Stimulated activated naive CD8-positive, alpha-beta T cell treated with anti-CD3 and anti-CD28 coated beads, Interleukin-15, amount 100 ng/mL, for 72 hours (primary cell): ENCODE results near the gene TDRKH.

Experiments
- ATAC-seq: fragments of 150-1000 bp; cut with Tn5 transposase; 2 replicates; pipeline ENCODE4 v1.10.0; 2021; ENCODE audit warnings: mild to moderate bottlenecking, moderate library complexity
- DNase-seq, 2 donors: peaks; one replicate each; pipeline ENCODE4 v3.0.0; 2021 to 2022
- H3K27ac Mint-ChIP-seq, 2 donors: one replicate each; pipeline ENCODE4 v1.8.0; 2022; ENCODE audit warnings: mild to moderate bottlenecking in 2 of 2, mixed read lengths in 2 of 2, moderate library complexity in 2 of 2
- H3K27me3 Mint-ChIP-seq: one replicate; pipeline ENCODE4 v1.8.0; 2022; ENCODE audit warnings: mixed read lengths
- H3K4me1 Mint-ChIP-seq: one replicate; pipeline ENCODE4 v1.8.0; 2022; ENCODE audit warnings: mild to moderate bottlenecking, mixed read lengths
- H3K4me3 Mint-ChIP-seq, 2 donors: one replicate each; pipeline ENCODE4 v1.8.0; 2022; ENCODE audit warnings: mild to moderate bottlenecking in 2 of 2, mixed read lengths in 2 of 2, moderate library complexity in 1 of 2
- H3K9me3 Mint-ChIP-seq, 2 donors: one replicate each; pipeline ENCODE4 v1.8.0; 2022; ENCODE audit warnings: mixed read lengths in 2 of 2

The TDRKH gene

DNA sequence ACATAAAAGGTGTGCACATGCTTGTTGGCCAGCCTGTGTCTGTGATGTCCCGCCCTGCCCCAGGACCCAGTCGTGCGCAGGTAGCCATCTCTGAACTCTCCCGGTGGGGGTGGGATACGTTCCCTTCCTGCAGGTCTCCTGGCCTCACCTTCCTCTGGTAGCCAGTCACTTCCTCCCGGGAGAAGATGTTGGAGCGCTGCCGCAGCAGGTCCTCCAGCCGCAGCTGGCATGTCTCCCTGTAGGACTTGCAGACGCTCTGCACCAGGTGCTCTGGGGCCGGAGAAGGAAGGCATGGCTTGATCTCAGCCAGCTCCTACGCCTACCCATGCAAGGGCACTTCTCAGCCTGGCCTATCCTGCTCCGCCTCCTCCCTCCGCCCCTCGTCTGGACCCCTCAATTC is 24.1 kb upstream of the TDRKH start:
- no peak for DNase-seq
- H3K4me3 Mint-ChIP-seq, result no peak overlapping the region
- no peak overlapping the region for H3K27ac Mint-ChIP-seq
- no peaks in the 10 kb centered on the region for H3K27me3 Mint-ChIP-seq
- ATAC-seq, result no peak
- H3K4me1 Mint-ChIP-seq, result peaks cover 31% of the 10 kb centered on the region
- no peaks in the 10 kb centered on the region for H3K9me3 Mint-ChIP-seq

- no peak for ATAC-seq
- no peak for DNase-seq
Measured at GRCh38 chr1:151813271-151813977, 23.1 kb upstream of the TDRKH start.

GRCh38 chr1:151811181-151811580 is 20.9 kb upstream of the TDRKH start:
- DNase-seq (no peak), ATAC-seq (no peak)
- no peak overlapping the region for H3K4me3 Mint-ChIP-seq
- peaks cover 17% of the 10 kb centered on the region for H3K4me1 Mint-ChIP-seq
- H3K27me3 Mint-ChIP-seq, result no peaks in the 10 kb centered on the region
- no peaks in the 10 kb centered on the region for H3K9me3 Mint-ChIP-seq
- H3K27ac Mint-ChIP-seq, result peak overlapping the region in 1 of 2 donors; percentile 14

More at GRCh38 chr1:151813271-151813977, 23.1 kb upstream of the TDRKH start:
- no peaks in the 10 kb centered on the region for H3K9me3 Mint-ChIP-seq
- H3K4me1 Mint-ChIP-seq, result peaks cover 31% of the 10 kb centered on the region
- no peak overlapping the region for H3K27ac Mint-ChIP-seq
- no peak overlapping the region for H3K4me3 Mint-ChIP-seq
- no peaks in the 10 kb centered on the region for H3K27me3 Mint-ChIP-seq

- H3K9me3 Mint-ChIP-seq, result no peaks in the 10 kb centered on the region
- no peaks in the 10 kb centered on the region for H3K27me3 Mint-ChIP-seq
- H3K27ac Mint-ChIP-seq, result peak overlapping the region in 1 of 2 donors; percentile 6
- DNase-seq (no peak), ATAC-seq (no peak)
- peaks cover 6% of the 10 kb centered on the region for H3K4me1 Mint-ChIP-seq
- H3K4me3 Mint-ChIP-seq, result no peak overlapping the region
Measured at GRCh38 chr1:151809985-151810556, 19.8 kb upstream of the TDRKH start.

DNA sequence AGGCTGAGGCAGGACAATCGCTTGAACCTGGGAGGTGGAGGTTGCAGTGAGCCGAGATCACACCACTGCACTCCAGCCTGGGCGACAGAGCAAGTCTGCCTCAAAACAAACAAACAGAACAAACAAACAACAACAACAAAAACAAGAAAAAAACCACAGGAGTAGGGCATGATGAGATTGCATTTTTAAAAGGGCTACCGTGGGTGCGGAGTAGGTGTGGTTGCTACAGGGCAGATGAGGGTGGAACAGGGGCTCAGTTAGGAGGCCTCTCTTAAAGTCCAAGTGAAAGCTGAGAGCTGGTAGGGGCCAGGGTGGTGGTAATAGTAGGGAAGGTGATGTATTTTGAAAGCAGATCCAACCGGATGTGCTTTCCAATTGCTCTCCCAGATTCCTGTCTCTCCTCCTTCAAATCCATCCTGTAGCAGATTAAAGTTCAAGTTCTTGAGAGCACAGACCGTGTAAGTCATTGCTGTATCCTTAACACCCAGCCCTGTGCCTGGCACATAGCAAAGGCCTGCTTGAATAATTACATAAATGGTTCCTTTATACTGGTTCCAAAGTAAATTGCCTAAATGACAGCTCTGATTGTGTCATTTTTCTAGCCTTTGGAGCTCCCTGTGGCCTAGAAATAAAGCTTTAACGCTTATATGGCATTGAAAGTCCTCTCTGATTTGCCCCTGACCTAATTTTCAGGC is 19.1 kb upstream of the TDRKH start:
- Mint-ChIP-seq H3K27me3 (no peaks in the 10 kb centered on the region), H3K4me3 (no peak overlapping the region), H3K9me3 (no peaks in the 10 kb centered on the region), H3K27ac (no peak overlapping the region), H3K4me1 (no peaks in the 10 kb centered on the region)
- no peak for ATAC-seq
- no peak for DNase-seq

GRCh38 chr1:151807766-151808165 is 17.5 kb upstream of the TDRKH start:
- ATAC-seq (no peak), DNase-seq (no peak)
- no peak overlapping the region for H3K4me3 Mint-ChIP-seq
- no peaks in the 10 kb centered on the region for H3K27me3 Mint-ChIP-seq
- no peaks in the 10 kb centered on the region for H3K9me3 Mint-ChIP-seq
- H3K4me1 Mint-ChIP-seq, result no peaks in the 10 kb centered on the region
- no peak overlapping the region for H3K27ac Mint-ChIP-seq

GRCh38 chr1:151807131-151807530 is 16.8 kb upstream of the TDRKH start:
- ATAC-seq, result no peak
- H3K4me3 Mint-ChIP-seq, result no peak overlapping the region
- H3K4me1 Mint-ChIP-seq, result no peaks in the 10 kb centered on the region
- H3K27ac Mint-ChIP-seq, result no peak overlapping the region
- no peaks in the 10 kb centered on the region for H3K27me3 Mint-ChIP-seq
- no peak for DNase-seq
- H3K9me3 Mint-ChIP-seq, result no peaks in the 10 kb centered on the region

- no peaks in the 10 kb centered on the region for H3K27me3 Mint-ChIP-seq
- no peak overlapping the region for H3K4me3 Mint-ChIP-seq
- H3K4me1 Mint-ChIP-seq, result no peaks in the 10 kb centered on the region
- no peak overlapping the region for H3K27ac Mint-ChIP-seq
- DNase-seq (no peak), ATAC-seq (no peak)
- H3K9me3 Mint-ChIP-seq, result no peaks in the 10 kb centered on the region
Measured at GRCh38 chr1:151806170-151806569, 15.9 kb upstream of the TDRKH start.

DNA sequence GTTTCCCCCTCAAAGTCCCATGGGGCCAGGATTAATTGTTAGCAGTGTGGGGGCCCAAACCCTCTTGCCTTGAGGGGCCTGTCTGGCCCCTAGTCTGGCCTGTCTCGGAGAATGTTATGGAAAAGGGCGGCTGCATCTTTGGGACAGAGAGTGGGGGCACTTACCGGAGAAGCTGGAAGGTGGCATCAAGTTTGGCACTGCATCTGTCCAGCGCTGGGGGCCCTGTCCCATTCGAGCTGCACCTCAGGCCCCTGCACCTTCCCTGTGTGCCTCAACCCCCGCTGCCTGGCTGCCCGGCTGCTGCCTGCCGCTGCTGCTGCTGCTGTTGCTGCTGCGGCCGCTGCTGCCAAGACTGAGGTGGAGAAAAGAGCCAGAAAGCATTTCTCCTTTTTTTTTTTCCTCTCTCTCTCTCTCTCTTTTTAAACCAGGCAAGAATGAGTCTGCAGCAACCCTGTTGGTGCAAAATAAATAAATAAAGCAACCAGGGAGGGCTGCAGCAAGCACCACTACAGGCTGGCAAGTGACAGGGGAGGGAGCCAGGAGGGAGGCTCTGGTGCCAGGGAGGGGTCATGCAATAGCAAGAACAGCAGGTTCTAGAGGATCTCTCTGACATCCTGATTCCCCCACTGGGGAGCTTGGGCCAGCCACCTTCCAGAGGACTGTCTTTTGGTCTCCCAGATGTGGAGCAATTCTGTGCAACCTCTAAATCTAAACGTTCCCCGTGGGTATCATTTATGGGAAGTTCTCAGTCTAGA is 14.9 kb upstream of the TDRKH start, which contains the start of gene LINGO4:
TSS of gene LINGO4 (minus strand) at position 354 of the 755 bp plus-strand sequence. CDS start 2,715 bp downstream, outside the sequence.
- H3K27me3 Mint-ChIP-seq, result no peaks in the 10 kb centered on the region
- no peak within 1 kb of the TSS for H3K4me3 Mint-ChIP-seq
- H3K9me3 Mint-ChIP-seq, result no peaks in the 10 kb centered on the region
- no peak for DNase-seq
- ATAC-seq, result no peak
- H3K27ac Mint-ChIP-seq, result peak within 1 kb of the TSS in 1 of 2 donors; percentile 41
- H3K4me1 Mint-ChIP-seq, result peaks cover 6% of the 10 kb centered on the region

GRCh38 chr1:151803915-151804314 is 13.6 kb upstream of the TDRKH start:
- Mint-ChIP-seq H3K4me1 (peaks cover 11% of the 10 kb centered on the region), H3K27ac (peak overlapping the region in 1 of 2 donors; percentile 86), H3K4me3 (no peak overlapping the region), H3K27me3 (peaks cover 7% of the 10 kb centered on the region), H3K9me3 (no peaks in the 10 kb centered on the region)
- DNase-seq (no peak), ATAC-seq (no peak)

DNA sequence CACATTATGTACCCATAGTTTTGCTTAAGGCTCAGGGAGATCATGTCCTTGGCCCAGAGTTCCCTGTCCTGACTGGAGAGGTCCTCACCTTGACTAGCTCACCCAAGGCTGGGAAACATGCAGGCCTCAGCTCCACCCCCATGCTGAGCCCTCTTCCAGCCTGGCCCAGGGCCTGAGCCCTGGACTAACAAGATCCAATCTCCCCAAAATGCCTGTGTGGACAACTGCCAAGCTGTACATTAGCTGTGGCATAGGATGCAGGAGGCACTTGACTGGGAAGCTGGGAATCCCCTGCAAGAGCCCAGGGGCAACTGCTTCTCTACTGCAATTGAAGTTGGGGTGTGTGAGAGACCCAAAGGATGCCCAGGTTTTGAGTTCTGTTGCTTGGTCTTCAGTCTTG is 12.9 kb upstream of the TDRKH start:
- ATAC-seq (no peak), DNase-seq (no peak)
- no peak overlapping the region for H3K4me3 Mint-ChIP-seq
- H3K9me3 Mint-ChIP-seq, result no peaks in the 10 kb centered on the region
- H3K27me3 Mint-ChIP-seq, result peaks cover 7% of the 10 kb centered on the region
- H3K4me1 Mint-ChIP-seq, result peaks cover 11% of the 10 kb centered on the region
- H3K27ac Mint-ChIP-seq, result peak overlapping the region in 1 of 2 donors; percentile 86

GRCh38 chr1:151802372-151802771 is 12.1 kb upstream of the TDRKH start:
- DNase-seq, result no peak
- no peak for ATAC-seq
- no peaks in the 10 kb centered on the region for H3K9me3 Mint-ChIP-seq
- H3K4me1 Mint-ChIP-seq, result peaks cover 11% of the 10 kb centered on the region
- no peak overlapping the region for H3K4me3 Mint-ChIP-seq
- no peak overlapping the region for H3K27ac Mint-ChIP-seq
- H3K27me3 Mint-ChIP-seq, result peaks cover 7% of the 10 kb centered on the region

GRCh38 chr1:151801846-151802245 is 11.5 kb upstream of the TDRKH start:
- peaks cover 7% of the 10 kb centered on the region for H3K27me3 Mint-ChIP-seq
- H3K9me3 Mint-ChIP-seq, result no peaks in the 10 kb centered on the region
- ATAC-seq, result no peak
- DNase-seq, result no peak
- peaks cover 11% of the 10 kb centered on the region for H3K4me1 Mint-ChIP-seq
- no peak overlapping the region for H3K4me3 Mint-ChIP-seq
- no peak overlapping the region for H3K27ac Mint-ChIP-seq

DNA sequence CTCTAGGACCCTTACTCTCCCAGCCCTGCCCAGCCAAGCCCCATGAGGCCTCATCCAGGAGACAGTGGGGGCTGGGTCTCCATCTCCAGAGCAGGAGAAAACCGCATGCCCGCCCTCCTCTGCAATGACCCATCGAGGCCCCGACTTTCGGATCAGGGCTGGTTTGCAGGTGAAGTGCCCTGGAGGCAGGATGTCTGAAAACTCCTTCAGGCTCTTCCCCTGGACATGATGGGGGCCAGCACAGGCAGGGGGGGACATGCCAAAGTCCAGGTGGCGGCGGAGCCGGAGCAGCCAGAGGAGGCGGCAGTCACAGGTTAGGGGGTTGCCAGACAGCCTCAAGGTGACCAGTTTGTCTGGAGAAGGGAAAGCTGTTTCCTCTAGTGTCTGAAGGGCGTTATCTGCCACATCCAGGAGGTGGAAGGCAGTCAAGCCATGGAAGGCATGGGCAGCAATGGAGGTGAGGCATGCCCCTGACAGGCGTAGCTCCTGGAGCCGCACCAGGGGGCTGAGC is 11.1 kb upstream of the TDRKH start:
- ATAC-seq (no peak), DNase-seq (no peak)
- Mint-ChIP-seq H3K27ac (peak overlapping the region in 1 of 2 donors; percentile 62), H3K4me1 (peaks cover 11% of the 10 kb centered on the region), H3K4me3 (no peak overlapping the region), H3K27me3 (peaks cover 7% of the 10 kb centered on the region), H3K9me3 (no peaks in the 10 kb centered on the region)

GRCh38 chr1:151800830-151801229 is 10.5 kb upstream of the TDRKH start:
- Mint-ChIP-seq H3K27ac (no peak overlapping the region), H3K4me3 (no peak overlapping the region), H3K27me3 (peaks cover 7% of the 10 kb centered on the region), H3K4me1 (peaks cover 11% of the 10 kb centered on the region), H3K9me3 (no peaks in the 10 kb centered on the region)
- DNase-seq (no peak), ATAC-seq (no peak)
